ENCODE results near the gene SKOR1.

DNA sequence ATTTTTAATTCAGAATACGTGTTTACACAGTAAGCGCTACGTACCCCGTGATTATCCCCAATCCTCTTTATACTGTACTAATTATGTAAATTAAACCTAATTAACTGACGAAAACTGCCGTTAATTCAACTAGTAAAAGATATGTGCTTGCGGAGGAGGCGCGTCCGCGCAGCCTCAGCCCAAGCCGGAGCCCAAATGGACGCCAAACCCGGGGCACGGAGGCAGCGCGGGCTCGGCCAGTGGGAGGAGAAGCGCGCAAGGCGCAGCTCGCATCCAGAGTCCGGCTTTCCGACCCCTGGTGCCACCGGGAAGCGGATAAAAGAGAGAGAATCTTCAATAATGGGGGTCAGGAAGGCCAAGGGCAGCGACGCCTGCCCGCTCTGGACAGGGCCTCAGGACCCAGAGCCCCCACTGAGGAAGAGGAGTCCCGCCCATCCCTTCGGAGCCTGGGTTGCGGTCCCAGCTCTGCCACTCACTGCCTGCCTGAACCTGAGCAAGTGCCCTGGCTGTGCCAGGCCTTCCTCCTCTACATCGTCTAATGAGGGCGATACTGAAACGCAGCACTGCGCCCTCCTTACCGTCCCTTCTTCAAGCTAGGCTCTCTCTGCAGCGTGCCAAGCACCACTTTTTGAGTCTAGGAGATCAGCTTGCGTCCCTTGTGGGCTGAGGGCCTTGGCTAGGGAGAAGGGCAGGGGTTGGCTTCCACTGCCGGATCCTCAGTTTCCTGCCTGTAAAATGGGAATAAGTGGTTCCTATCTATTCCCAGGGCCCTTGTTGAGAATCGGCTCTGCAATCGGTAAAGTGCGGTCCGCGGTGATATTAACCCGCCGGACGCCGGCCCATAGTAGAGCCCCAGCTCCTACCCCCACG lies 5.0 kb upstream of the SKOR1 start:
- TF ChIP-seq, protein P1, sequence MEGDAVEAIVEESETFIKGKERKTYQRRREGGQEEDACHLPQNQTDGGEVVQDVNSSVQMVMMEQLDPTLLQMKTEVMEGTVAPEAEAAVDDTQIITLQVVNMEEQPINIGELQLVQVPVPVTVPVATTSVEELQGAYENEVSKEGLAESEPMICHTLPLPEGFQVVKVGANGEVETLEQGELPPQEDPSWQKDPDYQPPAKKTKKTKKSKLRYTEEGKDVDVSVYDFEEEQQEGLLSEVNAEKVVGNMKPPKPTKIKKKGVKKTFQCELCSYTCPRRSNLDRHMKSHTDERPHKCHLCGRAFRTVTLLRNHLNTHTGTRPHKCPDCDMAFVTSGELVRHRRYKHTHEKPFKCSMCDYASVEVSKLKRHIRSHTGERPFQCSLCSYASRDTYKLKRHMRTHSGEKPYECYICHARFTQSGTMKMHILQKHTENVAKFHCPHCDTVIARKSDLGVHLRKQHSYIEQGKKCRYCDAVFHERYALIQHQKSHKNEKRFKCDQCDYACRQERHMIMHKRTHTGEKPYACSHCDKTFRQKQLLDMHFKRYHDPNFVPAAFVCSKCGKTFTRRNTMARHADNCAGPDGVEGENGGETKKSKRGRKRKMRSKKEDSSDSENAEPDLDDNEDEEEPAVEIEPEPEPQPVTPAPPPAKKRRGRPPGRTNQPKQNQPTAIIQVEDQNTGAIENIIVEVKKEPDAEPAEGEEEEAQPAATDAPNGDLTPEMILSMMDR (IDR thresholded peaks at IDR 0.05; ENCODE audit: insufficient read depth, low read depth, low read length), result no peak
- TF ChIP-seq EZH2 (IDR thresholded peaks at IDR 0.05; ENCODE audit: insufficient read depth, low read length), result peak; percentile 96
